ENCODE measurements around the gene GRID1. TPM values are rescaled to one million over a fixed set of nuclear protein-coding genes. Genes with fewer than 3 reads are reported as not detected.
A peak's percentile ranks its signal among the peaks of the same experiment; 100 is the strongest.

GRID1 gene
- total RNA-seq, 1 donor from 2014 or later: 0.20 TPM

GRCh38 chr10:86267286-86268195 is 99.1 kb downstream of the GRID1 start:
- DNase-seq (ENCODE audit: low read depth): no peak

- DNase-seq (ENCODE audit: low read depth): no peak
Measured at GRCh38 chr10:86266446-86267242, 100.0 kb downstream of the GRID1 start.

GRCh38 chr10:86265895-86266259 is 100.7 kb downstream of the GRID1 start:
- no peak for DNase-seq (ENCODE audit: low read depth)

GRCh38 chr10:86265236-86265894 is 101.2 kb downstream of the GRID1 start:
- no peak for DNase-seq (ENCODE audit: low read depth)

- no peak for DNase-seq (ENCODE audit: low read depth)
Measured at GRCh38 chr10:86264481-86265231, 101.9 kb downstream of the GRID1 start.

- DNase-seq (ENCODE audit: low read depth): no peak
Measured at GRCh38 chr10:86263907-86264306, 102.7 kb downstream of the GRID1 start.

GRCh38 chr10:86263209-86263608 is 103.4 kb downstream of the GRID1 start:
- DNase-seq (ENCODE audit: low read depth): no peak

- no peak for DNase-seq (ENCODE audit: low read depth)
Measured at GRCh38 chr10:86262688-86263181, 103.9 kb downstream of the GRID1 start.

- peak; percentile 3 for DNase-seq (ENCODE audit: low read depth)
Measured at GRCh38 chr10:86261941-86262687, 104.5 kb downstream of the GRID1 start.

- DNase-seq (ENCODE audit: low read depth): no peak
Measured at GRCh38 chr10:86261470-86261869, 105.1 kb downstream of the GRID1 start.

GRCh38 chr10:86260564-86260963 is 106.0 kb downstream of the GRID1 start:
- DNase-seq (ENCODE audit: low read depth): no peak

GRCh38 chr10:86259901-86260562 is 106.6 kb downstream of the GRID1 start:
- DNase-seq (ENCODE audit: low read depth): no peak

GRCh38 chr10:86258941-86259340 is 107.7 kb downstream of the GRID1 start:
- no peak for DNase-seq (ENCODE audit: low read depth)

GRCh38 chr10:86258499-86258898 is 108.1 kb downstream of the GRID1 start:
- DNase-seq (ENCODE audit: low read depth): no peak

GRCh38 chr10:86257683-86258082 is 108.9 kb downstream of the GRID1 start:
- DNase-seq (ENCODE audit: low read depth): no peak

GRCh38 chr10:86256690-86257315 is 109.8 kb downstream of the GRID1 start:
- DNase-seq (ENCODE audit: low read depth): no peak

GRCh38 chr10:86255405-86256251 is 111.0 kb downstream of the GRID1 start:
- DNase-seq (ENCODE audit: low read depth): no peak

GRCh38 chr10:86254526-86255174 is 111.9 kb downstream of the GRID1 start:
- no peak for DNase-seq (ENCODE audit: low read depth)
